HCEC 1CT (cell line): ENCODE results near the gene DUSP16.

Source experiments
- DNase-seq: peaks from one replicate; pipeline ENCODE4 v3.0.0-alpha.2; 2017

Gene DUSP16

GRCh38 chr12:12465522-12465921, 97.1 kb downstream of the DUSP16 start:
- no peak for DNase-seq

DNA sequence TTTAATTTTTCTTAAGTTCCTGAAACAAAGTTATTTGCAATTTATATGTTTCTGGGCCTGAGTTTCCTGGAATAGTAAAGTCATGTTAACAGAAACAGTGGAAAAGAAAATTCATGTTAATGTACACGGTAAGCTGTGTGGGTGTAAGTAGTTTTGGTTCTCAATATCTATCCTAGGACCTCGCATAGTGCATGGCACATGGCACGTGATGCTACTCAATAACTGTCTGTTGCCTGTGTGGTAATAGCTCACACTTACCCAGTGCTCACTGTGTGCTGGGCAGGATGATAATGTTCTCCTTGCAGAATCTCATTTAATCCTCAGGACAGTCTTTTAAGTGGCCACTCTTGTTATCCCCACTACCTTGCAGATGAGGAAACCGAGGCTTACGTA, 100.7 kb downstream of the DUSP16 start:
- DNase-seq = no peak

DNA sequence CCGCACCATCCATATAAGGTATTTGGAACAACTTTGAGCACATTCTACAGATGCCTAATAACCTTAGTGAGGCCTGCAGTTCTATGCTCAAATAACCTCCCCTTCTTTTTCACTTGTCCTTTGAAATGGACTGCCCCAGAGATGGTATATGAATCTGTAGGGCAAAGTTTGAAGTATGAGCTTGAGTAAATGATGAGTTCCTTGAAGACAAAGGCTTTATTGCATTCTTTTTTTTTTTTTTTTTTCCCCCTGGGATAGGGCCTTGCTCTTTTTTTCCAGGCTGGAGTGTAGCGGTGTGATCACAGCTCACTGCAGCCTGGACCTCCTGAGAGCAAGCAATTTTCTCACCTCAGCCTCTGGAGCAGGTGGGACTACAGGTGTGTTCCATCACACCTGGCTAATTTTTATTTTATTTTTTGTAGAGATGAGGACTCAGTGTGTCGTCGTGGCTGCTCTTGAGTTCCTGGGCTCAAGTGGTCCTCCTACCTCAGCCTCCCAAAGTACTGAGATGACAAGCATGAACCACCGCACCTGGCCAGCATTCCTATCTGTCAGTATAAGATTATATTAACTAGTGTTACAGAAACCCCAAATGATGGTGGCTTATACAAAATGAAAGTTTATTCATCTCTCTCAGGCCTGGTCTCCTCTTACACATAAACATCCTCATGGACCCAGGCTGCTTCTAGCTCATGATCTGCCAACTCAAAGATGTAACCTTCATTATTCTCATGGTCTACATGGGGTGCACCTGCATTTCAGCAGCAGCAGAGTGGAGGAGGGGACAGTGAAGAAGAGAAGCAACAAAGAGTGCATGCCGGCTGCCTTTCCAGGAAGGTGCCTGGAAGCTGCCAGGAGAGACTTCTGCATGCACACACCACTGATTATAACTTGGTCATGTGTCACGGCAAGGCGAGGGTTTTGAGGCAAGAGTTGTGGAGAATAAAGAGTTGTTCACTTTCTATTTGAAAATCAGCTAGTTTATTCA, 101.4 kb downstream of the DUSP16 start:
- DNase-seq = no peak

DNA sequence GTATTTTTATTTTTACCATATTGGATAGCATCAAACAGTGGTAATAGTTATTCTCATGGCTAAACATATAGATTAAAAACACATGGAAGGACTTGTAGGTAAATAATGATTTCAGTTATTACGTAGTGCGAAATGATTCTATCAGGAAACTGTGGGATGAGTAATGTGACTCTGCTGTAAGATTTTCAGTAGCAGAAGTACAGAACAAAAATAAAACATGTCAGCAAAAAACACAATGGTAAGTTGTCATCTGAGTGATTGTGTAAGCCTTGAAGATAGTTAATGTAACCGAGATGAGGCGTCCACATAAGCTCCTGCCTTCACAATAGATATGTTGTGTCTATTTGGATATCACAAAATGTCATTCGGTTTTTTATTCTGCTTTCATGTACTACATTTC, 106.0 kb downstream of the DUSP16 start:
- DNase-seq = no peak

GRCh38 chr12:12454315-12454714, 108.3 kb downstream of the DUSP16 start:
- DNase-seq = no peak

DNA sequence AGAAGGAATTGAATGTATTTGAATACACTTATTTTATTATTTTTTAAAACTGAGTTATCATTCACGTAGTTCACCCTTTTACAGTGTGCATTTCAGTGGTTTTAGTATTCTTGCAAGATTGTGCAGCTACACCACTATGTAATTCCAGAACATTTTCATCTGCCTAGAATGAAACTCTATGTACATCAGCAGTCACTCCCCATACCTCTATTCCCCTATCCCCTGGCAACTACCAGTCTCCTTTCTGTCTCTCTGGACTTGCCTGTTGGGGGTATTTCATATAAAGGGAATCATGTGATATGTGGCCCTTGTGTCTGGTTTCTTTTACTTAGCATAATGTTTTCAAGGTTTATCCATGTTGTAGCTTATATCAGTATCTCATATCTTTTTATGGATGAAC, 109.0 kb downstream of the DUSP16 start:
- no peak for DNase-seq

DNA sequence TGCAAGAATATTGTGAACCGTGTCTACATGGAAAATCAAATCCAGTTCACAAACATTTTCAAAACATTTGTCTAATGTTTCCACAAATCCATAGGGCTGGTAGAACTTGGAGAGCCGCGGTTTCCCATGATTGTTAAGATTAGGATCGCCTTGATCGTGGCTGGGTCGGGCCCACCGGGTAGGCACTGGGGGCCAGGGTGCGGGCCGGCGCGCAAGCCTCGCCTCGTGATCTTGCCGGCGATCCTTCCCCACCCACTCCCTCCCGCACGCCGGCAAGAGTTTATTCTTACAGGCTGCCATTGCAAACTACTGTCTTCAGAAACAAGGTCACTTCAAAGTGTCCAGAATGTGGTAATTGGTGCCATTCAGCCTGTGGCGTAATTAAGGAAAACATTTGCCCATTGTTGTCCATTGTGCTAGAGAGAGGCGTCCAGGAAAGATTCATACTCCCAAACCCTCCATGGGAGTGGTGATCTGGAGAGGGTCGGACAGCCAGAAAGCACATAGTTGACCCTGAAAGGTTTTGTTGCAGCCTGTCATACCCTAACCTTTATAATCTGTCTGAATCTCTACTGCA, 110.2 kb downstream of the DUSP16 start:
- DNase-seq = no peak

DNA sequence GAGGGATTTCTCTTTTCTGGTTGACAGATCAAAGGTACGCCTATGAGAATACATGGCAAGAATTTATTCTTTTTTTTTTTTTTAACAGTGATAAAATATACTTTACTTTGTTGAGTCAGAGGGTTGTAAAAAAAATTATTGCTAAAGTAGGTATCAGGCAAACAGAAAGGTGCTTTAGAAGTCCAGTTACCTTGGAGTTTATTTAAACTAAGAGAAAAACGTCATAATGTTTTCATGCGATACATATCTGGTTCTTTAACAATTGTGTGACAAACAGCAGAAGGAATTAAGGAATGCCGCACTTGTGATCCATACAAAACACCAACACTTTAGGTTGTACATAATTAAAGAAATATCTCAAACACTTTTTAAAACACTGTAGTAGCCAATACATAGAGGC, 111.6 kb downstream of the DUSP16 start:
- no peak for DNase-seq

DNA sequence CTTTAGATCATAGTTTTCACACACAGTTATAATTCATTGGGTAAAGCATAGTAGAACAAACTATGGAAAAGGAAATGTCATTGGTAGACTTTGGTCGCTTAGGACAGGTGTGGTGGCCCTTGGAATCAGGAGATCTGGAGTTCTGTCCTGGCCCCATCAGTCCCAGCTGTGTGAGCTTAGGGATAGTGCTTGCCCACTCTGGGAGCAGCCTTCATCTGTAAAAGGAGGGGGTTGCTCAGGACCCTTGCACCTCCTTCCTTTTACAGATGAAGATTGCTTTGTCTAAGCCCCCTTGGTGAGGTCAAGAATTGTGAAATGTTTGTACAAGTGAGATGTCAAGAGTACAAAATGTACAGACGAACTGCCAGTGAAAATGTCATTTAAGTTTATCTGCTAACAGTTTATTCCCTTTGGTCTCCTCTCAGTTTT, 112.6 kb downstream of the DUSP16 start:
- no peak for DNase-seq

- no peak for DNase-seq
Observed at GRCh38 chr12:12449533-12450025, 113.1 kb downstream of the DUSP16 start.

GRCh38 chr12:12447837-12448236, 114.8 kb downstream of the DUSP16 start:
- no peak for DNase-seq

GRCh38 chr12:12447236-12447635, 115.4 kb downstream of the DUSP16 start:
- no peak for DNase-seq

DNA sequence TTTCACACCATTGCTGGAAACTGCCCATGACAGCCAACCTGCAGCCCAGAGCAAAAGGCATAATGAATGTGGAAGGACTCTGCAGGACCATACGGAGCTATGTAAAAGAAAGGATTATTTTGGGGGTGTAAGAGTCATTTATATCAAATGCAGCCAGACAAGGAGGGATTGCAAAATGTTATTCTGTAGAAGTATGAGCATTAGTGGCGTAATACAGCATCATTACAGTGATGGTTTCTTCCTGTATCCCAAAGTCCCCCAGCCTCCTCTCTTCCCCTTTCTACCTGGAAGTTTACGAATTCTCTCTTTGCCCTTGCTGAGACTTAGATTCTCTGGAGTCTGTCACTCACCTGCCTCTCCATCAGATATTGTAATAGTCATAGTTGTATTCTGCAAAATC, 115.9 kb downstream of the DUSP16 start:
- DNase-seq = no peak

DNA sequence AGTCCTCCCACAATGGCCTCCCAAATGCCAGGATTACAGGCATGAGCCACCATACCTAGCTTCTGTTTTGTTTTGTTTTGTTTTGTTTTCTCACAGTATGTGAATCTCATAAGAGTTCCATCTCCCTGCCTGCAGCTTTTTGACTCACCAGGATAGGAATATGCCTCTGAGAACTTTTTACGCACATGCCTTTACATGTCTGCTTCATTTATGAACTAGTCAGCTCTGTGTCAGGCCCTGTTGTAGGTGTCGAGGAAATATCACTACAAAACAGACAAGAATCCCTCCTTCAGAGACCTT, 116.8 kb downstream of the DUSP16 start:
- DNase-seq = no peak

GRCh38 chr12:12445165-12445881, 117.3 kb downstream of the DUSP16 start:
- no peak for DNase-seq

DNA sequence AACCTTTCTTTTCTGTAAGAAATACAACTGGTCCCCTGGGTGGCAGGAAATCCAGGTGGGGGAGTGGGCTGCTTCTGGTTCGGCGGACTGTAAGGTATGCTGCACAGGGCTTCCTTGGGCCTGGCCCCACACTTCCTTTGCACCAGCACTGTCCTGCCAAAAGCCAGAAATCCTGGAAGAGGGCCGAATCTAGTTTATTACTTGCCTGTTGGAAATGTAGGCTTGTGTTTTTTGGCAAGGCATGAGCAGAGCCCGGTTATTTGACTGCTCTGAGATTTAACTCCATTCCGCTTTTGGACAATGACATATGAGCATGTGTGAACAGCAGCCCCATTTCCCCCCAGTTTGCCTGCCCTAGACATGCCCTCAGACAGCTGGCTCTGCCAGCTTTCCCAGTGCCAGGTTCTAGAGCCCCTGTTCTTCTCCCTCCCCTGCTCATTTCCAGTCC, 119.2 kb downstream of the DUSP16 start:
- no peak for DNase-seq

- peak; percentile 59 for DNase-seq
Observed at GRCh38 chr12:12442548-12443071, 120.1 kb downstream of the DUSP16 start.

DNA sequence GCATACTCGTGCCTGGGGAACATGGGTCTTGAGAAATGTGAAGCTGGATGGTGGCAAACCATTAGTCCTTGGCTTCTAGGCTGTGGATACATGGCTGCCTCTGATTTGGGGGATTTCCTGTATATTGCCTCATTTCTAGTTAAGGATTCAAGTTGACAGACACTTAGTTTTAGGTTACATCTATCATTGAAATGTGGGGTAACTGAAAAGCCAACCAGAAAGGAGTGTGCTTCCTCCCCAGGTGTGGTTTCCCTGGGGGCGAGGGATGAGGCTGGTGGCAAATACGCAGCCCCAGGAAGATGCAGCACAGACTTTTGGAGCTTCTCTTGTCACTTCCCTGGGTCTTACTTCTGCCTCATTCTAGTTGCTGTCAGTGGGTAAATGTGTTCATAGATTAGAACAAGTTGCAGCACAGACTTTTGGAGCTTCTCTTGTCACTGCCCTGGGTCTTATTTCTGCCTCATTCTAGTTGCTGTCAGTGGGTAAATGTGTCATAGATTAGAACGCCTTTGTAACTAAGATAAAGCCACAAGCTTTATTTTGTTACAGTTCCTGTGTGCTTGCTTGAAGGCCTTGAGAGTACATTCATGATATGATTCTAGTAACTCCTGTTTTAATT, 120.7 kb downstream of the DUSP16 start:
- no peak for DNase-seq

DNA sequence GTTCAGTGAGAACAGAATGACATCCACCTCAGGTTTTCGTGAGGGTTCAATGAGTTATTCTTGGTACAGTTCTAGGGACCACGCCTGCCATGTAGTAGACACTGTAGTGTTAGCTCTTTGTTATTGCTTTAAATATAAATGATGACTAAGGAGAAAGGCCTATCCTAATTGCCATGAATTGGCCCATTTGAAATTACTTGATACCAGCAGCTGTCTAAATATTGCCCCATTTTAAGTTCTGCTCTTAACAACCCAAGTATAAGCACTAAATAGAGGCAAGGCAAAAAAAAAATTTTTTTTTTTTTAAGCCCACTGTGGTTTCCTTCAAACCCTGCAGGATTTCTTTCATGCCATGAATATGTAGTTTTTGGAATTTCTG, 121.2 kb downstream of the DUSP16 start:
- no peak for DNase-seq

- no peak for DNase-seq
Observed at GRCh38 chr12:12440784-12441428, 121.8 kb downstream of the DUSP16 start.

DNA sequence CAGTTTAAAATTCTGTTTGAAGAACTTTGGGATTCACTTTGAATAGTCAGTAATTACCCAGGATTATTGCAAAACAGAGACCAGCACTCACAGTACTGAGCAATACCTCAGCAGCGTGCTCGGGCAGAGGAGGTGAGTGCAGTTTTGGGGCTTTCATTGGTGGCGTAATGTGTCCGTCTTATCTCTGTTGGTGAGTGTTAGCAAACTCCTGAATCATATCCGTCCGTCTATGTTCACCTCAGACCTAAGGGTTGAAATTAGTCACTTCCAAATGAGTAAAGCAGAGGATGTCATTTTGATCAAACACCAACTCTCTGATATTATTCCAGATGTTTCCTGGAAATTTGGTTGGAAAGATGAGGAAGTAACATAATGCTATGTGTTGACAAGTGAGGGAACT, 123.0 kb downstream of the DUSP16 start:
- DNase-seq = peak; percentile 83

DNA sequence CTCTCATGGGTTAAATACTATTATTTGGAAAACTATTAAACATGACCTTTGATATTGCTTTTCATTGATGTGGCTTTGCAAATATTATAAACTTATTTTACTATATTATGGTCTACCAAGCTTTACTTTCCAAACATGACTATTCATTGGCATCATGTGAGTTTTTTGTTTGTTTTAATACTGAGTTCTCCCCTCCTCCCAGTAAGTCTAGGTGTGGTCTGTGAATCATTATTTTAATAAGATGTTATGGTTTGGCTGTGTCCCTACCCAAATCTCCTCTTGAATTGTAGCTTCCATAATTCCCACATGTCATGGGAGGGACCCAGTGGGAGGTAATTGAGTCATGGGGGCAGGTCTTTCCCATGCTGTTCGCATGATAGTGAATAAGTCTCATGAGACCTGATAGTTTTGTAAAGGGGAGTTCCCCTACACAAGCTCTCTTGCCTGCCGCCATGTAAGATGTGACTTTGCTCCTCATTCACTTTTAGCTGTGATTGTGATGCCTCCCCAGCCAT, 125.8 kb downstream of the DUSP16 start:
- DNase-seq = no peak
